H4 (cell line): ENCODE measurements around the gene SLC35F3. TPM values are rescaled to one million over a fixed set of nuclear protein-coding genes. Genes with fewer than 3 reads are reported as not detected.
A peak's percentile ranks its signal among the peaks of the same experiment; 100 is the strongest.
"Not testable (repeated sequence)": the region's sequence is repeated elsewhere in the genome, so short reads cannot be mapped to it uniquely, and the experiment has no call there.

Experiments
- DNase-seq: peaks from one replicate; pipeline ENCODE4 v3.0.0-alpha.2; 2015; ENCODE audit warnings: low spot score
- total RNA-seq: library from RNA; depleted of rRNA; stranded (reverse); fragments of >200 nt; shearing (Covaris generic); gene quantifications from 2 replicates; pipeline ENCODE4 v1.2.3, GENCODE V29; 2014

The SLC35F3 gene
- total RNA-seq, 1 experiment from 2014 or later: not detected

GRCh38 chr1:234289538-234290305 is 385.2 kb downstream of the SLC35F3 start:
- no peak for DNase-seq

GRCh38 chr1:234292011-234292410 is 387.5 kb downstream of the SLC35F3 start:
- DNase-seq: no peak

- DNase-seq: no peak
These were observed 388.1 kb downstream of the SLC35F3 start for GRCh38 chr1:234292548-234292947.

- DNase-seq: no peak
These were observed 389.8 kb downstream of the SLC35F3 start for GRCh38 chr1:234294109-234294817.

GRCh38 chr1:234295068-234295467 is 390.6 kb downstream of the SLC35F3 start:
- DNase-seq: no peak

GRCh38 chr1:234295626-234296025 is 391.1 kb downstream of the SLC35F3 start:
- no peak for DNase-seq

- no peak for DNase-seq
These were observed 392.0 kb downstream of the SLC35F3 start for GRCh38 chr1:234296496-234296895.

GRCh38 chr1:234297668-234298067 is 393.2 kb downstream of the SLC35F3 start:
- DNase-seq: no peak

- DNase-seq: no peak
These were observed 395.6 kb downstream of the SLC35F3 start for GRCh38 chr1:234300096-234300495.

- not testable (repeated sequence) for DNase-seq
These were observed 397.2 kb downstream of the SLC35F3 start for GRCh38 chr1:234301663-234302062.

- DNase-seq: no peak
These were observed 398.0 kb downstream of the SLC35F3 start for GRCh38 chr1:234302354-234302962.

GRCh38 chr1:234303231-234303630 is 398.8 kb downstream of the SLC35F3 start:
- DNase-seq: no peak

GRCh38 chr1:234307726-234308125 is 403.2 kb downstream of the SLC35F3 start:
- no peak for DNase-seq

GRCh38 chr1:234309243-234309597 is 404.7 kb downstream of the SLC35F3 start:
- no peak for DNase-seq

GRCh38 chr1:234309598-234310459 is 405.4 kb downstream of the SLC35F3 start:
- DNase-seq: peak; percentile 52

- DNase-seq: no peak
These were observed 406.0 kb downstream of the SLC35F3 start for GRCh38 chr1:234310460-234310817.

GRCh38 chr1:234311414-234311813 is 406.9 kb downstream of the SLC35F3 start:
- no peak for DNase-seq

- no peak for DNase-seq
These were observed 408.7 kb downstream of the SLC35F3 start for GRCh38 chr1:234313171-234313570.

GRCh38 chr1:234315091-234315541 is 410.6 kb downstream of the SLC35F3 start:
- peak; percentile 77 for DNase-seq

- no peak for DNase-seq
These were observed 411.1 kb downstream of the SLC35F3 start for GRCh38 chr1:234315588-234315987.

GRCh38 chr1:234316486-234316885 is 412.0 kb downstream of the SLC35F3 start:
- DNase-seq: no peak

- DNase-seq: no peak
These were observed 412.5 kb downstream of the SLC35F3 start for GRCh38 chr1:234316937-234317336.
